GM21515 (cell line): ENCODE data around the gene BMPR1A.

Experiments used
- ATAC-seq: cut with Tn5 transposase; IDR thresholded peaks from one replicate; pipeline ENCODE4 v1.9.1; 2021; ENCODE audit not compliant: unreplicated experiment

The BMPR1A gene

GRCh38 chr10:86953747-86954680 is 197.6 kb downstream of the BMPR1A start:
- ATAC-seq = no peak

GRCh38 chr10:86954681-86955500 is 198.5 kb downstream of the BMPR1A start:
- no peak for ATAC-seq

- no peak for ATAC-seq
Measured at GRCh38 chr10:86955501-86956194, 199.2 kb downstream of the BMPR1A start.

- no peak for ATAC-seq
Measured at GRCh38 chr10:86956195-86956847, 199.9 kb downstream of the BMPR1A start.

- ATAC-seq = no peak
Measured at GRCh38 chr10:86956848-86957448, 200.5 kb downstream of the BMPR1A start.

- no peak for ATAC-seq
Measured at GRCh38 chr10:86957471-86958115, 201.2 kb downstream of the BMPR1A start, which contains the start of gene MMRN2. Gene MMRN2 (minus strand): TSS chr10:86957615. CDS start chr10:86957541, 74 bp downstream.

- ATAC-seq = no peak
Measured at GRCh38 chr10:86958116-86958900, 201.9 kb downstream of the BMPR1A start, which contains the start of gene SNCG. Gene SNCG (plus strand): TSS chr10:86958599. CDS start chr10:86958698, 99 bp downstream.

GRCh38 chr10:86958901-86959736 is 202.7 kb downstream of the BMPR1A start:
- no peak for ATAC-seq

GRCh38 chr10:86959737-86960002 is 203.3 kb downstream of the BMPR1A start:
- no peak for ATAC-seq

GRCh38 chr10:86960003-86960862 is 203.8 kb downstream of the BMPR1A start:
- peak; percentile 70 for ATAC-seq

GRCh38 chr10:86960863-86961434 is 204.5 kb downstream of the BMPR1A start:
- ATAC-seq = no peak

- no peak for ATAC-seq
Measured at GRCh38 chr10:86961481-86962091, 205.2 kb downstream of the BMPR1A start.

- ATAC-seq = no peak
Measured at GRCh38 chr10:86962136-86962980, 205.9 kb downstream of the BMPR1A start.

- no peak for ATAC-seq
Measured at GRCh38 chr10:86962981-86963310, 206.5 kb downstream of the BMPR1A start.

- no peak for ATAC-seq
Measured at GRCh38 chr10:86963341-86963919, 207.0 kb downstream of the BMPR1A start.
